Right cardiac atrium (tissue), 5 donors: ENCODE data around the gene CRB3. TPM values are rescaled to one million over a fixed set of nuclear protein-coding genes. Genes with fewer than 3 reads are reported as not detected.

Experiments used
- ATAC-seq, 2 donors: fragments of 200-7000 bp; cut with Tn5 transposase; one replicate each; pipeline versions ENCODE4 v1.8.0 to v1.9.1; 2020; ENCODE audit warnings: moderate library complexity in 2 of 2, mild to moderate bottlenecking in 1 of 2
- DNase-seq, 3 donors: peaks; one replicate each; pipeline ENCODE4 v3.0.0-alpha.2; 2020
- H3K27ac ChIP-seq: one replicate; pipeline ENCODE4 v1.5.1; 2013; ENCODE audit warnings: mild to moderate bottlenecking, low read length, control low read depth, moderate library complexity
- H3K27me3 ChIP-seq: one replicate; pipeline ENCODE4 v1.6.1; 2013; ENCODE audit not compliant: control insufficient read depth, insufficient read depth
- H3K4me1 ChIP-seq: one replicate; pipeline ENCODE4 v1.6.1; 2013; ENCODE audit warnings: low read length; ENCODE audit not compliant: control insufficient read depth, insufficient read depth
- H3K4me3 ChIP-seq: one replicate; pipeline ENCODE4 v1.5.1; 2013; ENCODE audit warnings: low read length, control low read depth
- H3K9me3 ChIP-seq: one replicate; pipeline ENCODE4 v1.6.1; 2013; ENCODE audit warnings: low read length; ENCODE audit not compliant: control insufficient read depth
- WGBS: extraction: QIAGEN DNeasy Blood & Tissue Kit; methylation state at CpG from one replicate; pipeline ENCODE4 v1.1.7; 2013; 5-methylcytosine and 5-hydroxymethylcytosine counted together
- intact Hi-C, 4 donors: fragments of 100-400 bp; cut with DNase I; formaldehyde crosslinking; loops; one replicate each; pipeline versions ENCODE4 v1.11.0 to v1.14.0; 2022 to 2023
- long read RNA-seq, 4 donors: library from polyadenylated mRNA; unstranded; transcript quantifications; one replicate each; pipeline ENCODE4 v2.0.0, GENCODE V29; 2020 to 2021
- polyA plus RNA-seq: library from polyadenylated mRNA; stranded (reverse); fragments of 200-250 nt; gene quantifications from one replicate; pipeline ENCODE4 v1.2.3, GENCODE V29; 2013
- total RNA-seq, 4 donors: library from RNA; stranded (reverse); fragmentation: NEBNext Ultra II Directional; extraction: Animal tissue kit (Norgen Biotek cat#: 25700); gene quantifications; one replicate each; pipeline ENCODE4 v1.2.1, GENCODE V29; 2021
- donor health status: healthy with polysubstance abuse.
- donor health status: DM: no; HTN: yes; CAD: no.
- donor health status: DM: no; HTN: no; CAD: no.
- donor health status: DM: no; HTN: yes; CAD: no; lungs with severe emphysema.
- donor health status: DM: yes; HTN: yes; CAD: no.

Gene CRB3
- total RNA-seq (not detected), polyA plus RNA-seq (0.11 TPM)
- long read RNA-seq, donor 1, result 0 reads
- long read RNA-seq, donor 2, result 0 reads
- long read RNA-seq, donor 3, result 0 reads
- long read RNA-seq, donor 4, result 0 reads

GRCh38 chr19:6464070-6464873 lies at the start of gene CRB3:
Gene CRB3, plus strand, starts transcription at chr19:6464271. Its CDS starts 431 bp downstream, at chr19:6464702.
- no peak within 1 kb of the TSS for H3K4me3 ChIP-seq
- WGBS, result 3% methylated on average over 65 of the region's 65 CpGs
- no peak within 1 kb of the TSS for H3K27ac ChIP-seq
- H3K27me3 ChIP-seq, result no peaks in the 10 kb centered on the region
- intact Hi-C loops, result no loop called here
- DNase-seq (no peak), ATAC-seq (no peak)
- no peaks in the 10 kb centered on the region for H3K9me3 ChIP-seq
- no peaks in the 10 kb centered on the region for H3K4me1 ChIP-seq

- ATAC-seq, result no peak
- H3K4me3 ChIP-seq, result no peak overlapping the region
- H3K9me3 ChIP-seq, result no peaks in the 10 kb centered on the region
- H3K27me3 ChIP-seq, result no peaks in the 10 kb centered on the region
- DNase-seq, result peak in 1 of 3 donors; percentile 63
- H3K27ac ChIP-seq, result no peak overlapping the region
- intact Hi-C loops, result no loop called here
- WGBS, result 92% methylated on average over 47 of the region's 47 CpGs
- H3K4me1 ChIP-seq, result no peaks in the 10 kb centered on the region
Observed at GRCh38 chr19:6414793-6415590, 49.1 kb upstream of the CRB3 start.

GRCh38 chr19:6415591-6416190 lies 48.4 kb upstream of the CRB3 start:
- intact Hi-C loops, result no loop called here
- Histone ChIP-seq H3K27ac (no peak overlapping the region), H3K9me3 (no peaks in the 10 kb centered on the region), H3K27me3 (no peaks in the 10 kb centered on the region), H3K4me3 (no peak overlapping the region), H3K4me1 (no peaks in the 10 kb centered on the region)
- ATAC-seq (no peak), DNase-seq (no peak)
- WGBS, result 92% methylated on average over 32 of the region's 32 CpGs

- no peak for ATAC-seq
- intact Hi-C loops, result no loop called here
Observed at GRCh38 chr19:6416658-6417405, 47.2 kb upstream of the CRB3 start.

GRCh38 chr19:6417713-6418561 lies 46.1 kb upstream of the CRB3 start:
- peak; percentile 24 to 38 for ATAC-seq
- intact Hi-C loops, result no loop called here
- no peaks in the 10 kb centered on the region for H3K9me3 ChIP-seq
- peak; percentile 29 to 77 (median 69) for DNase-seq
- H3K4me1 ChIP-seq, result peaks cover 1% of the 10 kb centered on the region
- H3K4me3 ChIP-seq, result no peak overlapping the region
- H3K27me3 ChIP-seq, result no peaks in the 10 kb centered on the region
- H3K27ac ChIP-seq, result no peak overlapping the region
- 67% methylated on average over 33 of the region's 33 CpGs for WGBS

More at GRCh38 chr19:6416658-6417405, 47.2 kb upstream of the CRB3 start:
- Histone ChIP-seq H3K27me3 (no peaks in the 10 kb centered on the region), H3K9me3 (no peaks in the 10 kb centered on the region), H3K4me3 (no peak overlapping the region), H3K27ac (no peak overlapping the region), H3K4me1 (no peaks in the 10 kb centered on the region)
- peak in 1 of 3 donors; percentile 20 for DNase-seq
- 93% methylated on average over 29 of the region's 29 CpGs for WGBS

GRCh38 chr19:6418562-6418932 lies 45.5 kb upstream of the CRB3 start:
- ATAC-seq, result no peak
- intact Hi-C loops, result no loop called here
- 90% methylated on average over 19 of the region's 19 CpGs for WGBS

GRCh38 chr19:6421075-6422014 lies 42.7 kb upstream of the CRB3 start:
- ATAC-seq (no peak), DNase-seq (peak in 1 of 3 donors; percentile 40)
- Histone ChIP-seq H3K4me3 (no peak overlapping the region), H3K4me1 (peaks cover 5% of the 10 kb centered on the region), H3K9me3 (no peaks in the 10 kb centered on the region), H3K27me3 (no peaks in the 10 kb centered on the region), H3K27ac (no peak overlapping the region)
- intact Hi-C loops, result no loop called here
- WGBS, result 74% methylated on average over 20 of the region's 20 CpGs

More at GRCh38 chr19:6418562-6418932, 45.5 kb upstream of the CRB3 start:
- peak in 1 of 3 donors; percentile 33 for DNase-seq
- Histone ChIP-seq H3K4me3 (no peak overlapping the region), H3K4me1 (peaks cover 4% of the 10 kb centered on the region), H3K27ac (no peak overlapping the region), H3K9me3 (no peaks in the 10 kb centered on the region), H3K27me3 (no peaks in the 10 kb centered on the region)

GRCh38 chr19:6423499-6424194 lies 40.4 kb upstream of the CRB3 start:
- peaks cover 5% of the 10 kb centered on the region for H3K4me1 ChIP-seq

More at GRCh38 chr19:6423499-6424194, 40.4 kb upstream of the CRB3 start:
- Histone ChIP-seq H3K27me3 (no peaks in the 10 kb centered on the region), H3K4me3 (peak overlapping the region; percentile 99), H3K27ac (peak overlapping the region; percentile 37), H3K9me3 (no peaks in the 10 kb centered on the region)
- intact Hi-C loops, result no loop called here
- peak in 1 of 2 donors; percentile 1 for ATAC-seq
- DNase-seq, result peak in 2 of 3 donors; percentile 49 to 71
- under 1% methylated on average over 20 of the region's 20 CpGs for WGBS
